ENCODE data around the gene MINK1. TPM values are rescaled to one million over a fixed set of nuclear protein-coding genes. Genes with fewer than 3 reads are reported as not detected.

Gene MINK1
- total RNA-seq, 1 donor from 2014 or later, result 58.4 TPM

DNA sequence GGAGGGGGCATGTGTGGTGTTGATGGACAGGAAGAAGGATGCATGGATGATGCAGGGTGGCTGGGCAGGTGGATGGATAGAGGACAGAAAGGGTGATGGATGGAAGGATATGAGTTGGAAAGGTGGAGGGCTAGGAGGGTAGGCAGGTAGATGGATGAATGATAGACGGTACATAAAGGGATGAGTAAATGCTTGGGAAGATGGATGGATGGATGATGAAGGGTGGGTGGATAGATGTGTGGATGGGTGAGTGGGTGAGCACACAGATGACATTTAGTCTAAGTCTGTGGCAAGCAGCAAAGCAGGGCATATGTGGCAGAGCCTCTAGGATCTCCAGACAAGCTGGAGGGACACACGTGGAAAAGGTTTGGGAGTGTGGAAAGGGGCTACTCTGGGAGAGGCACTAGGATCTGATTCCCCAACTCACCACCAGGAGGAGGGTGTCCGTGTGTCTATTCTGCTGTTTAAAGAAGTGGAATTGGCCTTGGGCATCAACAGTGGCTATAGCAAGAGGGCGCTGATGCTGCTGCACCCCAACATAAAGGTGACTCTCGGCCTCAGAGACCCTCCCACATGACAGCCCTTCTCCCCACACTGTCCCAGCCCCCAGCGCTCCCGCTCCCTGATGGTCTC lies 18.0 kb upstream of the MINK1 start:
- Histone ChIP-seq H3K27me3 (ENCODE audit: control insufficient read depth, insufficient read depth, low read length) (no peaks in the 10 kb centered on the region), H3K4me3 (ENCODE audit: low read depth, low read length) (no peak overlapping the region), H3K36me3 (ENCODE audit: control insufficient read depth, insufficient read depth, low read length) (peaks cover 33% of the 10 kb centered on the region)
- FAIRE-seq (peak; percentile 91), DNase-seq (ENCODE audit: low read depth) (no peak)
- TF ChIP-seq, protein P1, sequence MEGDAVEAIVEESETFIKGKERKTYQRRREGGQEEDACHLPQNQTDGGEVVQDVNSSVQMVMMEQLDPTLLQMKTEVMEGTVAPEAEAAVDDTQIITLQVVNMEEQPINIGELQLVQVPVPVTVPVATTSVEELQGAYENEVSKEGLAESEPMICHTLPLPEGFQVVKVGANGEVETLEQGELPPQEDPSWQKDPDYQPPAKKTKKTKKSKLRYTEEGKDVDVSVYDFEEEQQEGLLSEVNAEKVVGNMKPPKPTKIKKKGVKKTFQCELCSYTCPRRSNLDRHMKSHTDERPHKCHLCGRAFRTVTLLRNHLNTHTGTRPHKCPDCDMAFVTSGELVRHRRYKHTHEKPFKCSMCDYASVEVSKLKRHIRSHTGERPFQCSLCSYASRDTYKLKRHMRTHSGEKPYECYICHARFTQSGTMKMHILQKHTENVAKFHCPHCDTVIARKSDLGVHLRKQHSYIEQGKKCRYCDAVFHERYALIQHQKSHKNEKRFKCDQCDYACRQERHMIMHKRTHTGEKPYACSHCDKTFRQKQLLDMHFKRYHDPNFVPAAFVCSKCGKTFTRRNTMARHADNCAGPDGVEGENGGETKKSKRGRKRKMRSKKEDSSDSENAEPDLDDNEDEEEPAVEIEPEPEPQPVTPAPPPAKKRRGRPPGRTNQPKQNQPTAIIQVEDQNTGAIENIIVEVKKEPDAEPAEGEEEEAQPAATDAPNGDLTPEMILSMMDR (IDR thresholded peaks at IDR 0.05; ENCODE audit: insufficient read depth, low read length, severe bottlenecking), result peak; percentile 31

DNA sequence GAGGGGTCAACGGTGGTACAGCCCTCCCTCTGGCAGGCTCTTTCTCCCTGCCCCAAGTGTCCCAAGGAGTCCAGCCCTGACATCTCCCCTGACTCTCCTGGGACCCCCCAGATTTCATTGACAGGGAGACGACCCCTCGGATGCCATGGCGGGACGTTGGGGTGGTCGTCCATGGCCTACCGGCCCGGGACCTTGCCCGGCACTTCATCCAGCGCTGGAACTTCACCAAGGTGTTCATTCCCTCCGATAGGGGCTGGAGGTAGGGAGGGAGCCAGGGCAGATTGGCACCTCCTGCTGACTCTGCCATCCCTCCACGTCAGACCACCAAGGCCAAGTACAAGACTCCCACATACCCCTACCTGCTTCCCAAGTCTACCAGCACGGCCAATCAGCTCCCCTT lies 16.3 kb upstream of the MINK1 start:
- Histone ChIP-seq H3K27me3 (ENCODE audit: control insufficient read depth, insufficient read depth, low read length) (no peaks in the 10 kb centered on the region), H3K36me3 (ENCODE audit: control insufficient read depth, insufficient read depth, low read length) (peaks cover 27% of the 10 kb centered on the region), H3K4me3 (ENCODE audit: low read depth, low read length) (no peak overlapping the region)
- TF ChIP-seq, protein P1 (IDR thresholded peaks at IDR 0.05; ENCODE audit: insufficient read depth, low read length, severe bottlenecking), result no peak
- DNase-seq (ENCODE audit: low read depth) (no peak), FAIRE-seq (no peak)

DNA sequence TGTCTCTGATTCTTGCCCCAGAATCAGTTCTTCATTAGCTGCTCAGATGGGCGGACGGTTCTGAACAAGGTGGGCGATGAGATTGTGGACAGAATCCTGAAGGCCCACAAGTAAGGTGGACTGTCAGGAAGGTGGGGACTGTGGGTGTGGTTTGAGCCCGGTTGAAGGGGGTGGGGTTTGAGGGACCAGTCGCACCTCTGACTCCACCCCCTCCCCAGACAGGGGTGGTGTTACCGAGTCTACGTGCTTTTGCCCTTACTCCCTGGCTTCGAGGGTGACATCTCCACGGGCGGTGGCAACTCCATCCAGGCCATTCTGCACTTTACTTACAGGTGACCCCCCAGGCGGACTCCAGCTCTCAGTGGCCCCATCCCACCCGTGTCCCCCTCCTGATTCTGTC lies 14.9 kb upstream of the MINK1 start:
- H3K36me3 ChIP-seq (ENCODE audit: control insufficient read depth, insufficient read depth, low read length), result peaks cover 31% of the 10 kb centered on the region
- TF ChIP-seq, protein P1 (IDR thresholded peaks at IDR 0.05; ENCODE audit: insufficient read depth, low read length, severe bottlenecking), result no peak
- no peaks in the 10 kb centered on the region for H3K27me3 ChIP-seq (ENCODE audit: control insufficient read depth, insufficient read depth, low read length)
- H3K4me3 ChIP-seq (ENCODE audit: low read depth, low read length), result no peak overlapping the region
- FAIRE-seq, result no peak
- no peak for DNase-seq (ENCODE audit: low read depth)

DNA sequence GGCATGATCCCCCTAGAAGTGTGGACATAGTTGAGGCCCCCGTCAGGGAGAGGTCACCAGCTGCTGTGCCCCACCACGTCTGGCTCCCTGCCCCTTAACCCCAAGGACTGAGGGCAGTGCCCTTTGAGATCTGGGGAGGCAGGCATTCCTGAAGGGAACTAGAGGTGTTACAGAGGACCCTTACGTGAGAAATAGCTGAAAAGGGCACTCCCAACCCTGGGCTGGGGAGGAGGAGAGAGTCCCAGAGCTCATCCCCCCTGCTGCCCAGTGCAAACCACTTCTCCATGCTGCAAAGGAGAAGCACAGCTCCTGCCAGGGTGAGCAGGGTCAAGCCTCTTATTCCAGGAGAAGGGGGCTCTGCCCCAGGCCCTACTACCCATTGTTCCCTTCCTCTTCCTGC lies 10.3 kb upstream of the MINK1 start:
- FAIRE-seq, result peak; percentile 66

DNA sequence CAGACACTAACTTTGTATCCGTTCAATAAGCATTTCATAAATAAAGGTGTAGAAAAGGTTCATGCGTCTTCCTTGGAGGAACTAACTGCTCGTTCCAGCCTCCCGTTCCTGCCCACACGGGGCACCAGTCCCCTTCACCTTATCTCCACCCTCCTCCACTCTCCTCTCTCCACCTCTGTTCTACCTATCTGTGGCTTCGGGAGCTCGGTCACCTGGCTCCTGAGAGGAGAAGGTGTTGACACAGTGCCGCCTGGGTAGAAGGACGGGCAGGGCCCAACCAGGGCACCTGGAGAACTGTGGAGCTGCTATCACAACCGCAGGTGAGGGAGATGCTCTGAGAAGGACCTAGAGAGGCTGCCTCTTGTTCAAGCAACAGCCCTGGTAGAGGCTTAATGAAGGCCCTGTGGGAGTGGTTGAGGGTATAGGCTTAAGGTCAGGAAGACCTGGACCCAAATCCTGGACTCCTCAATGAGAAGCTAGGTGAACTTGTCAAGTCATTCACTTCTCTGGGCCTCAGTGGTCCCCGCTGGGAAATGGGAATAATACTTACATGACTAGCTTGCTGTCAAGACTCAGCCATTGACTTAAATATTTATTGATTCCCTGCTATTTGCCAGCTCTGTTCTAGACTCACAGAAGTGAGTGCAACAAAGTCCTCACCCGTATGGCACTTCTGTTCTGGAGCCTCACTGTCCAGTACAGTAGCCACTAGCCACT lies 9.6 kb upstream of the MINK1 start:
- no peaks in the 10 kb centered on the region for H3K27me3 ChIP-seq (ENCODE audit: control insufficient read depth, insufficient read depth, low read length)
- FAIRE-seq, result no peak
- peaks cover 10% of the 10 kb centered on the region for H3K36me3 ChIP-seq (ENCODE audit: control insufficient read depth, insufficient read depth, low read length)
- H3K4me3 ChIP-seq (ENCODE audit: low read depth, low read length), result no peak overlapping the region
- no peak for DNase-seq (ENCODE audit: low read depth)
- TF ChIP-seq, protein P1 (IDR thresholded peaks at IDR 0.05; ENCODE audit: insufficient read depth, low read length, severe bottlenecking), result no peak

More for the DNA sequence above, 10.3 kb upstream of the MINK1 start:
- TF ChIP-seq, protein P1 (IDR thresholded peaks at IDR 0.05; ENCODE audit: insufficient read depth, low read length, severe bottlenecking), result no peak
- Histone ChIP-seq H3K4me3 (ENCODE audit: low read depth, low read length) (no peak overlapping the region), H3K36me3 (ENCODE audit: control insufficient read depth, insufficient read depth, low read length) (peaks cover 12% of the 10 kb centered on the region), H3K27me3 (ENCODE audit: control insufficient read depth, insufficient read depth, low read length) (no peaks in the 10 kb centered on the region)
- no peak for DNase-seq (ENCODE audit: low read depth)
